SU-DHL-6 (cell line): ENCODE measurements around the gene UTP4.

Experiments
- CTCF ChIP-seq: fragments of 200-600 bp; sonication (generic); IDR thresholded peaks from one replicate; pipeline ENCODE4 v1.5.1; 2017; ENCODE audit warnings: antibody characterized with exemption, mild to moderate bottlenecking, low read length, moderate library complexity; ENCODE audit not compliant: insufficient read depth, poor library complexity, severe bottlenecking
- EZH2phosphoT487 ChIP-seq: fragments of 200-600 bp; sonication (generic), shearing (Covaris generic); conservative IDR thresholded peaks from 2 replicates; pipeline ENCODE4 v1.6.1; 2018; ENCODE audit warnings: mild to moderate bottlenecking, antibody characterized with exemption, low read length, moderate library complexity, mixed read lengths

- TF ChIP-seq CTCF (no peak), EZH2phosphoT487 (no peak)
Observed at GRCh38 chr16:69176033-69176800, 43.8 kb downstream of the UTP4 start.
